ENCODE measurements around the gene ALDH1A1.

Gene ALDH1A1

GRCh38 chr9:72917892-72918509 lies 34.9 kb downstream of the ALDH1A1 start:
- no peak for DNase-seq (ENCODE audit: low spot score)

DNA sequence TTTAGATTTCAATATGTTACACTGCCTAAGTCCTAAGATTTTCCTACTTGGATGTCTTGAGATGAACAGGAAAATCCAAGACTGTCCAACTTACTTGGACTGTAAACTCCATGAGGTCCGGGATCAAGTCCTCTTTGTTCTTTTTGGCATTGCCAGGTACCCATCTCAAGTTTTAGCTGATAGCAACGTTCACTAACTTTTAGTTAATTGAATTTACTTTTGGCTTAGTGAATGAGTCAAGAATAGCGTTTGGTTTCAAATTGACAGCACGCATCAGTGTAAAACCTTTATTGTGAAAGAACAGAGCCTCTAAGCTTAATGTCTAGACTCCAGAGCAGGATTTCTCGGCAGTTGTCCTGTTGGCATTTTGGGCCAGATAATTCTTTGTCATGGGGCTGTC lies 37.2 kb downstream of the ALDH1A1 start:
- no peak for DNase-seq (ENCODE audit: low spot score)

DNA sequence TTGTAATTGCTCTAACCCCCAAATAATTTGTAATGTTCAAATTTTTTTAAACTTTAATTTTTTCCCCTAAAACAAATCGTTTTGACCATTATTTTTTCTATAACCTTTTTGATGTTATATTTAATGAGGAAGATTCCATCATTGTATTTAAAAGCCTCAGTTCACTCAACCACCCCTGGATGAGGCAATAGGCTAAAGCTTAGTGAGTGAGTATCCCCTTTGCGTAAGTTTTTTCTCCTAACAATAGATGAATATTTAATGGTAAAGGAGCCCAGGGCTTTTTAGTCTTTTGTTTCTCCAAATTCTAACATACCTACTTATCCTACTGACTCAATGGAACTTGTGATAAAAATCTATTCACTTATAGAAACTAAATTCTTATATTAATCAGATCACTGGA lies 38.1 kb downstream of the ALDH1A1 start:
- DNase-seq (ENCODE audit: low spot score): no peak

- no peak for DNase-seq (ENCODE audit: low spot score)
These were observed 39.4 kb downstream of the ALDH1A1 start for GRCh38 chr9:72913382-72914009.

- DNase-seq (ENCODE audit: low spot score): no peak
These were observed 40.1 kb downstream of the ALDH1A1 start for GRCh38 chr9:72912476-72913381.

DNA sequence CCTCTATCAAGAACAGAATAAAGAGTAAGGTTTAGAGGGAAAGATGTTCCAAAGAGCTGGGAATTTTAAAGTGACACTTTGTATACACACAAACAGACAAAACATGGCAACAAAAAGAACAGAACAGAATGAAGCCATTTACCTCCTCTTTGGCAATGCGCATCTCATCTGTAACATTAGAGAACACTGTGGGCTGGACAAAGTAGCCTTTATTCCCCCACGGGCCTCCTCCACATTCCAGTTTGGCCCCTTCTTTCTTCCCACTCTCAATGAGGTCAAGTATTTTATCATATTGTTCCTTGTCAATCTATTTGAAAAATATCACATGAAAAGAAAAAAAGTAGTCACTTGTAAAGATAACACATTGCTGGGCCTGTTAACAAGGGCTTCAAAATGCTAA lies 41.0 kb downstream of the ALDH1A1 start:
- no peak for DNase-seq (ENCODE audit: low spot score)

DNA sequence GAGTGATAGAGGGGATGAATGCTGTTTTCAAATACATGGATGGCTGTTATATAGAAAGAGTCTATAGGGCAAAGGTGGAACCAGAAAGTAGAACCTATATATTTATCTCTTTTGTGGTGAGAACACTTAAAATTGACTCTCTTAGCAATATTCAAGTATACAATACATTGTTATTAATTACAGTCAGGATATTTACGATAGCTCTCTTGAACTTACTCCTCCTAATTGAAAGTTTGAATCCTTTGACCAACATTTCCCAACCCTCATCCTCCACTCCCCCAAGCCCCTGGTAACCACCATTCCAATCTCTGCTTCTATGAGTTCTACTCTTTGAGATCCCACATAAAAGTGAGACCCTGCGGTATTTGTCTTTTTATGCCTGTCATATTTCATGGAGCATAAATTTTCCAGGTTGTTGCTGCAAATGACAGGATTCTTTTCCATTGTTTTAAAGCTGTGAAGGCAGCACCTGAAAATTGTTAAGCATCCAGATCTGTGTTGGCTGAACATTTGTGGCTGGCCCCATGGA lies 41.5 kb downstream of the ALDH1A1 start:
- DNase-seq (ENCODE audit: low spot score): no peak

GRCh38 chr9:72909428-72909827 lies 43.4 kb downstream of the ALDH1A1 start:
- DNase-seq (ENCODE audit: low spot score): no peak

- DNase-seq (ENCODE audit: low spot score): no peak
These were observed 45.4 kb downstream of the ALDH1A1 start for GRCh38 chr9:72907421-72907820.

DNA sequence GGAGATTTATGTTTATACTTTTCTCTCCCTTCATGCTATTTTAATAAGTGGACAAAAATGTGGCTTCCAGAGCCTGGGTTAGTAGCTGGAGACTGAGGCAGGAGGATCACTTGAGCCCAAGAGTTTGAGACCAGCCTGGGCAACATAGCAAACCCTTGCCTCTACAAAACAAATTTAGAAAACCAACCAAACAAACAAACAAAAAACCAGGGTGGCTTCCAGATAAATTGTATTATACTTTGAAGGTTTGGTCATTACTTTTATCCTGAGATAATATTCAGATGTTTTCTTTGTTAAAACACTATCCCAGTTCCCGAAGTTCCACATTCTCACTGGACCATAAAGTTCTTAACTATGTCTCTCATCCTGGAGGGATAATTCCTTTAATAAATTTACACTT lies 46.0 kb downstream of the ALDH1A1 start:
- no peak for DNase-seq (ENCODE audit: low spot score)

- DNase-seq (ENCODE audit: low spot score): no peak
These were observed 47.1 kb downstream of the ALDH1A1 start for GRCh38 chr9:72905514-72906480.

DNA sequence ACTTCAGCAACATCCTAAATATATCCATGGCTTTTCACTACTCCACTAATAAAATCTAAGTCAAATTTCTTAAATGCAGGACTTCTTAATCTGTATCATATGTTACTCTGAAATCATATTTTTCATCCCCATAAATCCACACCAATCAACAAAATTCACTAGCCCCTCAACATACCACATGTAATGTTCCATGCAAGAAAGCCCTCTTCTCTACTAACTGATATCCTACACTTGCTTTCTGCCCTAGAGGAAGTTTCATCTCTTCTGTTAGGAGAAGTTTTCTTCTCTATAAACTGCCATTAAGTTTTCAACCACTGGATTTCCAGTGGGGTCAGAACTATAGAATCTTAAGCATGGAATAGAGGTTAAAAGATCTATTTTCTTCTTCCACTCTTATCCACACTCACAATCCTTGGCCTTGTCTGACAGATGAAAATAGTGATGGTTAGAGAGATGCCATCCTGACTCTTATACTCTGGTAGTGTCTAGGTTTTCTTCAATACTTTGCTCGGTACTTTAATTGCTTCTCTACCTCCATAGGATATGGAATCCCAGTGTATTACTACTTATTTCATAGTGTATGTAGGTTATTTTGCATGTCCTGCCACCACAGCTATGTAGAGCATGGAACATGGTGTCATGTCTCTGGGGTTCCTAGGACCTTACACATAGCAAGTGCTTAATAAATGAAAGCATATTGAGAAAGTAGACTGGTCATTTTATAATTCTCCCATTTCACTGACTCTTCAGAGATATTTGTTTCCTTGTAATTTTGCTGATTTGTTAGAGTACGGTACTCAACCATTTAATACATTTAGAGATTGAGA lies 48.4 kb downstream of the ALDH1A1 start:
- no peak for DNase-seq (ENCODE audit: low spot score)

DNA sequence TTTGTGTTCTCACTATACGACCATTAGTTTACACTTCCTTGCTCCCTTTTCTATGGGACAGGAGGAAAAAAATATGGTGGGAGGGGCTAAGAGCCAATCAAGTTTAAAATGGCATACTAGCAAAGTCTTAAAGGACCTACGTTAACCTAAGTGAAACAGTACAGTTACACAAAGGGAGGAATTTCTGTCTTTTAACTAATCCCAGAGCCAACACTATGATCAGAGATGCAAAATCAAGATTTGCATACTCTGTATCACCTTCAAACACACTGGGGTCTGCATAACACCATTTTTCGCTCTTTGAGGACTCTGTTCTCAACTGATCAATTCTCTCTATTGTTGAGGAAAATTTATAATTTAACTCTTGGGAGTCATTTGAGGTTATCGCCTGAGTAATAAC lies 49.8 kb downstream of the ALDH1A1 start:
- DNase-seq (ENCODE audit: low spot score): no peak

- no peak for DNase-seq (ENCODE audit: low spot score)
These were observed 50.6 kb downstream of the ALDH1A1 start for GRCh38 chr9:72902268-72902667.

DNA sequence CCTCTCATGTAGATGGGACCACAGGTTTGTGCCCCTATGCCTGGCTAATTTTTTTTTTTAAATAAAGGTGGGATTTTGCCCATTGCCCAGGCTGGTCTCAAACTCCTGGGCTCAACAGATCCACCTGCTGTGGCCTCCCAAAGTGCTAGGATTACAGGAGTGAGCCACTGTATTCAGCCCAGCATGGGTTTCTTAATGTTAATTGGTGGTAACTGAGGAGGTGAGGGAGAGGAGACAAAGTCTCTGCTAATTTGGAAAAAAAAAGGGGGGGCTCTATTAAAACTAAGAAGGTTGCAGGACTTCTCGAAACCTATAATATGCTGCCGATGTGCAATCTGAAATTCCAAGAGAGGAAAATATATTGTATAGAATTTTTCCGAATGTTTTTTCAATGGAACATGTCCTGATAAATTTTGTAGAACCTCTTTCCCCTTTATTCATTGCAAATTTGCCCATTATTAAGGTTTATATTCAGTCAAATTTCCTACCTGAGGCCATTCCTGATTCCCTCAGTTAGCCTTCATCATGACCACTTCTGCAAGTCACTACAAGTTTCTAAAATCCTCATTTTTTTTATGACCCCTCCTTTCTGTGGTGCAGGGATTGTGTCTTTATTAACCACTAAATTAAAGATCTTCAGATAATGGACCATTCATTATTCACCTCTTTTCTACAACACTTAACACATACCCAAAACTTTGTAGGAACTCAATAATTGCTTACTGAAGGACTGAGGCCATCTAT lies 52.9 kb downstream of the ALDH1A1 start:
- no peak for DNase-seq (ENCODE audit: low spot score)

DNA sequence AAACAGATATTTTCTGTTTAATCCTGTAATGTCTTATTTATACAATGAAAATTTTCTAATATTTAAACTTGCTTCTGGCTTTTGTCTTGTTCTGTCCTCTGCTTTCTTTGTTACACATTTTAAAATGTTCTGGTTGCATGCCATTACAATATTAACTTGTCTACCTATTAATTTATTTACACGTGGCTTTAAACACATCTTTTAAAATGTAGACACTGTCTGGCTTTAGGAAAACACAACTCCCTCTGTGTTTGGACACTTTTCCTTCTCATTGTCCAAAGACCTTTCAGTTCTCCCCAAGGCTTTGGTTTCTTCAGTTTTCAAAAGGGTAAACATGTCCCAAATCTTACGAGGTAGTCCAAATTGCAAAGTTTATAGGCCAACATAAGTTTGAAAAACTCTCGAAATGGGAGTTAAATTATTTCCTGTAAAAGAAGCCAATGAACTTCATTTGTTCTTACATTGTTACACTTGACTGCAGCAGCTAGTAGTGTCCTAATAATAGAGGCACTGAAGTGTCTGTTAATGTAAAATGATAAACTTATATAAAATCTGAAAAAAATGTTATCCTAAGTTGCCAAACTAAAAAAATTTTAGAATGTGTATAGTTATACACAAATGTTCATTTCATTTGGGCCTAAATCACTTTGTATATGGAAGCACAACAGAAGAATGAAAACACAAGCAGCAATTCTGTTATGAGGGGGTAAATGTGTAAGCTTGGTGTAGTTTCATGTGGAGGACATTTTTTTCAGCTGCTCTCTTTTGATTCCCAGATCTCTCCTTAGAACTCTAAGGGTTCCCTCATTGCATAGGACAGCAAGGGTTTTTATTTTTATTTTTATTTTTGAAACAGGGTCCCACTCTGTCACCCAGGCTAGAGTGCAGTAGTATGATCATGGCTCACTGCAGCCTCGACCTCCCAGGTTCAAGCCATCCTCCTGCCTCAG lies 53.8 kb downstream of the ALDH1A1 start:
- no peak for DNase-seq (ENCODE audit: low spot score)

GRCh38 chr9:72898360-72898759 lies 54.5 kb downstream of the ALDH1A1 start:
- DNase-seq (ENCODE audit: low spot score): no peak

DNA sequence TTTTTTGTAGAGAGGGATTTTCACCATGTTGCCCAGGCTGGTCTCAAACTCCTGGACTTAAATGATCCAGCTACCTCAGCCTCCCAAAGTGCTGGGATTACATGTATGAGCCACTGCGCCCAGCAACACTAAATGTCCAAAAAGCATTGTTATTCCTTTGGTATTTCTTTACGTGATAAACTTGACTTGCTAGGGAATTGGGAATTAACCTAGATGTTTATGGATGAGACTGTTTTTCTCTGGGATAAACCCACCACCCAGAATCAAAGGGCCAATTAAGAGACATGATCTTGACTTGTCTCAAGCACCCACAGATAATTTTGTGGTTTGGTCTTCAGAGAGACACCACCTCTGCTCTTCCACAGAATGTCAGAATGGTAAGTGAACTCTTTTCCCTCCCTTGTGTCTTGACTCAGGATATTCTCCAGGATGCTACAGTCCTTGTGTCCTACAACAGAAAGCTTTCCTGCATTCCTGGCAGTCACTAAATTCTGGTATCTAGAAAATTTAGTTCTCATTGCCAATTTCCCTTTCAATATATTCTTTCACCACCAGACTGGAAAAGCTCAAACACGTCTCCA lies 55.7 kb downstream of the ALDH1A1 start:
- DNase-seq (ENCODE audit: low spot score): no peak

- no peak for DNase-seq (ENCODE audit: low spot score)
These were observed 56.4 kb downstream of the ALDH1A1 start for GRCh38 chr9:72896439-72896838.

Data from LoVo (cell line).